ENCODE measurements around the gene DDRGK1.

The DDRGK1 gene

DNA sequence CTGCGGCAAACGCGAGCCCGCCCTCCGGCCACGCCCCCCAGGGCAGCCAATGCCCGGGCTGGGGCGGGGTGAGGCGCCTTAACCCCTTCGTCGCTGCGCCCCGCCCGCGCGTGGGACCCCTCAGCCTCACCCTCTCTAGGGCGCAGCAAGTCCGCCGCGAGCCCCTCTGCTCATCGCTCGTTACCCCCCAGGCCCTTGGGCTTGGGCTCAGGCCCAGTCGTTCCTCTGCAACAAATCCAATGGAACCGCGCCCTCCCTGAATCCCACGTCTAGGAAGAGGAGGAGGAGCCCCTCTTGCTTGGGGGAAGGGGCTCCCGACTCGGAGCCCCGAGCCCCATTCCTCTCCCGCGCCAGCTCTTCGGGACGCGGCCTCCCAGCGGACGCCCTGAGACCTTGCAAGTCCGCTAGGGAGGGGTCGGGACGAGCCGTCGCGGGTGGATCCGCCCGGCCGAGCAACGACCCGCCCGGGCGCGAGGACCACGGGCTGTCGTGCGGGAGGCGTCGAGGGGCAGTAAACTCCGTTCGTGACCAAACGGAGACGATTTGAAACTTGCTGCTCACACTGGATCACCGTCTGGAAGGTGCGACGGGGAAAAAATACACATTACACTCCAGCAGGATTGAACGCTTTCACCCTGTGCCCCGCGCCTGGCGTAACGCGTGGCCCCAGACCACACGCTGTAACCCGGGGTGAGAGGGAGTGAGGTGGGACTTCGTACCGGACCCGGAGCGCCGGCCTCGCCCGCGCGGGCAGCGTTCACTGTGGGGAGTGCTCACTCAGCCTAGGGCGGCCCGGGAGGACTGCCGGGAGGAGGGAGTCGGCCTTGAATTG lies 30.7 kb downstream of the DDRGK1 start:
- H3K36me3 ChIP-seq, result no peaks in the 10 kb centered on the region
- peaks cover 0 to 18% (median 15%) of the 10 kb centered on the region in 4 donors for H3K4me1 ChIP-seq
- H3K27me3 ChIP-seq, result peaks cover 0 to 6% of the 10 kb centered on the region in 2 donors
- H3K9me3 ChIP-seq, result no peaks in the 10 kb centered on the region
- peak overlapping the region; percentile 70 to 73 for H3K4me3 ChIP-seq
- H3K27ac ChIP-seq, result peak overlapping the region; percentile 56 to 74
- peak; percentile 84 to 93 for DNase-seq
- intact Hi-C loops (cut with DNase I; ENCODE audit: low total_unique reads), result no loop called here
- TF ChIP-seq, protein P1, sequence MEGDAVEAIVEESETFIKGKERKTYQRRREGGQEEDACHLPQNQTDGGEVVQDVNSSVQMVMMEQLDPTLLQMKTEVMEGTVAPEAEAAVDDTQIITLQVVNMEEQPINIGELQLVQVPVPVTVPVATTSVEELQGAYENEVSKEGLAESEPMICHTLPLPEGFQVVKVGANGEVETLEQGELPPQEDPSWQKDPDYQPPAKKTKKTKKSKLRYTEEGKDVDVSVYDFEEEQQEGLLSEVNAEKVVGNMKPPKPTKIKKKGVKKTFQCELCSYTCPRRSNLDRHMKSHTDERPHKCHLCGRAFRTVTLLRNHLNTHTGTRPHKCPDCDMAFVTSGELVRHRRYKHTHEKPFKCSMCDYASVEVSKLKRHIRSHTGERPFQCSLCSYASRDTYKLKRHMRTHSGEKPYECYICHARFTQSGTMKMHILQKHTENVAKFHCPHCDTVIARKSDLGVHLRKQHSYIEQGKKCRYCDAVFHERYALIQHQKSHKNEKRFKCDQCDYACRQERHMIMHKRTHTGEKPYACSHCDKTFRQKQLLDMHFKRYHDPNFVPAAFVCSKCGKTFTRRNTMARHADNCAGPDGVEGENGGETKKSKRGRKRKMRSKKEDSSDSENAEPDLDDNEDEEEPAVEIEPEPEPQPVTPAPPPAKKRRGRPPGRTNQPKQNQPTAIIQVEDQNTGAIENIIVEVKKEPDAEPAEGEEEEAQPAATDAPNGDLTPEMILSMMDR (IDR thresholded peaks at IDR 0.05), result peak; percentile 28

- DNase-seq, result peak; percentile 75 to 86
- peak within 1 kb of the TSS; percentile 70 to 73 for H3K4me3 ChIP-seq
- intact Hi-C loops (cut with DNase I; ENCODE audit: low total_unique reads), result no loop called here
- peaks cover 0 to 22% (median 16%) of the 10 kb centered on the region in 4 donors for H3K4me1 ChIP-seq
- no peaks in the 10 kb centered on the region for H3K9me3 ChIP-seq
- no peaks in the 10 kb centered on the region for H3K36me3 ChIP-seq
- peaks cover 0 to 13% of the 10 kb centered on the region in 2 donors for H3K27me3 ChIP-seq
- H3K27ac ChIP-seq, result peak within 1 kb of the TSS; percentile 56 to 74
- TF ChIP-seq, protein P1 (IDR thresholded peaks at IDR 0.05), result no peak
Measured at GRCh38 chr20:3172933-3173609, 31.4 kb downstream of the DDRGK1 start, which contains the start of gene LZTS3. LZTS3 (minus strand) TSS chr20:3173549; CDS start chr20:3167163, 6,386 bp downstream.

GRCh38 chr20:3172126-3172932 lies 32.2 kb downstream of the DDRGK1 start:
- peak overlapping the region; percentile 70 to 73 for H3K4me3 ChIP-seq
- peak overlapping the region in 1 of 2 donors; percentile 74 for H3K27ac ChIP-seq
- TF ChIP-seq, protein P1 (IDR thresholded peaks at IDR 0.05), result no peak
- H3K9me3 ChIP-seq, result no peaks in the 10 kb centered on the region
- no peaks in the 10 kb centered on the region for H3K36me3 ChIP-seq
- peaks cover 0 to 22% (median 16%) of the 10 kb centered on the region in 4 donors for H3K4me1 ChIP-seq
- peaks cover 0 to 20% of the 10 kb centered on the region in 2 donors for H3K27me3 ChIP-seq
- peak; percentile 18 to 62 for DNase-seq
- intact Hi-C loops (cut with DNase I; ENCODE audit: low total_unique reads), result no loop called here

DNA sequence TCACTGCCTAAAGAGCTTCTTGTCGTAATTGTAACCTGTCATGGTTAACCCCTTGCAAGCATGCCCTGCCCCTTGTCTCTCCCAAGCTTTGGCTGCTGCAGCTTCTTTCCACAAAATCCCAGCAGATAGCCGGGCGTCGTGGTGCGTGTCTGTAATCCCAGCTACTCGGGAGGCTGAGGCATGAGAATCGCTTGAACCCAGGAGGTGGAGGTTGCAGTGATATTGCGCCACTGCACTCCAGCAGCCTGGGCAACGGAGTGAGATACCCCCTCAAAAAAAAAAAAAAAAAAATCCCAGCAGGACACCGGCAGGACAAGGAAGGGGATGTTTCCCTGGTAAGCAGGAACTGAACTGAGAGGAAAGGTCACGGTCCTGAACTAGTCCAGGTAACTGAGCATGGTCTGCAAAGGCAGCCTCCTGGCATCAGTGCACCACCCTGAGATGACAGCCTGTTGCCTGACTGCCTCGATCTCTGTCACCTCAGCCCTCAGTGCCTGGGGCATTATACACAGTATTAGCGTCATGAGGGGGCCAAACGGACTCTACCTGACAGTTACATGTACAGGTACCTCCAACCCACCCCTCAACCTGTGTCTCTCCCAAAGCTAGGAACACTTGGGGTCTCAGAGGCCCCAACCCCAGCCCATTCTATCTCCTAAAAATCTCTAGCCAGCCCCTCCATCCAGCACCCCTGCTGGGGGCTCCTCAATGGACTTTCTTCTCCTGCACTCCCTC lies 32.9 kb downstream of the DDRGK1 start:
- DNase-seq, result peak; percentile 14 to 54
- Histone ChIP-seq H3K4me1 (peaks cover 0 to 22% (median 16%) of the 10 kb centered on the region in 4 donors), H3K27ac (no peak overlapping the region), H3K36me3 (no peaks in the 10 kb centered on the region), H3K4me3 (no peak overlapping the region), H3K27me3 (peaks cover 0 to 28% of the 10 kb centered on the region in 2 donors), H3K9me3 (no peaks in the 10 kb centered on the region)
- TF ChIP-seq, protein P1 (IDR thresholded peaks at IDR 0.05), result no peak
- intact Hi-C loops (cut with DNase I; ENCODE audit: low total_unique reads), result no loop called here

Measured in tibial artery (tissue), 4 donors.